Measurements from ENCODE around the gene BTNL9.
"Not testable (repeated sequence)": the region's sequence is repeated elsewhere in the genome, so short reads cannot be mapped to it uniquely, and the experiment has no call there.

DNA sequence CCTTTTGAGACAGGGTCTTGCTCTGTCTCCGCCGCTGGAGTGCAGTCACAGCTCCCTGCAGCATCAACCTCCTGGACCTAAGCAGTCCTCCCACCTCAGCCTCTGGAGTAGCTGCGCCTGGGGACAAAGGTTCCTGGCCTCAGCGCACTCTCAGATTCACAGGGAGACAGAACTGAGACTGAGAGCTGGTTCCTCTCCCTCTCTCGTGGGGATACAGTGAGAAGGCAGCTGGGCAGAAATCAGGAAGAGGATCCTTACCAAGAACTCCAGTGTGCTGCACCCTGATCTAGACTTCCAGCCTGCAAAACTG lies 64.1 kb downstream of the BTNL9 start:
- TF ChIP-seq MXI1 (conservative IDR thresholded peaks at IDR 0.05; ENCODE audit: poor library complexity, severe bottlenecking); SMC3 (conservative IDR thresholded peaks at IDR 0.05; ENCODE audit: poor library complexity); CTCF (IDR thresholded peaks at IDR 0.05; ENCODE audit: poor library complexity, severe bottlenecking); POLR2AphosphoS5 (IDR thresholded peaks at IDR 0.05); EP300 (conservative IDR thresholded peaks at IDR 0.05; ENCODE audit: poor library complexity, severe bottlenecking); RAD21 (conservative IDR thresholded peaks at IDR 0.05); EZH2 (IDR thresholded peaks at IDR 0.05; ENCODE audit: borderline replicate concordance, insufficient read depth, low read length, poor library complexity, severe bottlenecking); TAF1 (IDR thresholded peaks at IDR 0.05; ENCODE audit: low read depth): not testable (repeated sequence)

Data from neural cell (in vitro differentiated cells).